ENCODE data around the gene SLC6A19. TPM values are rescaled to one million over a fixed set of nuclear protein-coding genes. Genes with fewer than 3 reads are reported as not detected.

SLC6A19 gene
- total RNA-seq, 6 experiments from 2014 or later = not detected

- H3K4me1 Mint-ChIP-seq (ENCODE audit: low read depth) = peaks cover 10% of the 10 kb centered on the region
- peaks cover 27% of the 10 kb centered on the region for H3K9me3 Mint-ChIP-seq
- peaks cover 8% of the 10 kb centered on the region for H3K27me3 Mint-ChIP-seq (ENCODE audit: insufficient read depth)
- no peak overlapping the region for H3K27ac Mint-ChIP-seq
- TF ChIP-seq CTCF (IDR thresholded peaks at IDR 0.05) = no peak
- H3K36me3 Mint-ChIP-seq (ENCODE audit: low read depth) = peaks cover 5% of the 10 kb centered on the region; the same call in 1 of the 2 replicates
- no peak overlapping the region for H3K4me3 Mint-ChIP-seq
- DNase-seq = no peak
Measured at GRCh38 chr5:1223278-1223670, 21.9 kb downstream of the SLC6A19 start.

- no peak overlapping the region for H3K4me3 Mint-ChIP-seq
- peaks cover 9% of the 10 kb centered on the region for H3K27me3 Mint-ChIP-seq (ENCODE audit: insufficient read depth)
- no peak for DNase-seq
- peaks cover 5% of the 10 kb centered on the region; the same call in 1 of the 2 replicates for H3K36me3 Mint-ChIP-seq (ENCODE audit: low read depth)
- peaks cover 10% of the 10 kb centered on the region for H3K4me1 Mint-ChIP-seq (ENCODE audit: low read depth)
- peaks cover 23% of the 10 kb centered on the region for H3K9me3 Mint-ChIP-seq
- H3K27ac Mint-ChIP-seq = no peak overlapping the region
- no peak for TF ChIP-seq CTCF (IDR thresholded peaks at IDR 0.05)
Measured at GRCh38 chr5:1224631-1225030, 23.2 kb downstream of the SLC6A19 start.

- H3K36me3 Mint-ChIP-seq (ENCODE audit: low read depth) = peaks cover 5% of the 10 kb centered on the region; the same call in 1 of the 2 replicates
- no peak within 1 kb of the TSS for H3K4me3 Mint-ChIP-seq
- DNase-seq = no peak
- H3K27ac Mint-ChIP-seq = no peak within 1 kb of the TSS
- H3K9me3 Mint-ChIP-seq = peaks cover 23% of the 10 kb centered on the region
- H3K4me1 Mint-ChIP-seq (ENCODE audit: low read depth) = peaks cover 10% of the 10 kb centered on the region
- H3K27me3 Mint-ChIP-seq (ENCODE audit: insufficient read depth) = peaks cover 9% of the 10 kb centered on the region
- no peak for TF ChIP-seq CTCF (IDR thresholded peaks at IDR 0.05)
Measured at GRCh38 chr5:1225081-1225480, 23.7 kb downstream of the SLC6A19 start, which contains the start of gene SLC6A18. Gene SLC6A18 (plus strand): TSS chr5:1225381. CDS start chr5:1225478, 97 bp downstream.

- H3K4me1 Mint-ChIP-seq (ENCODE audit: low read depth) = peaks cover 10% of the 10 kb centered on the region
- peaks cover 5% of the 10 kb centered on the region; the same call in 1 of the 2 replicates for H3K36me3 Mint-ChIP-seq (ENCODE audit: low read depth)
- H3K27ac Mint-ChIP-seq = no peak overlapping the region
- peaks cover 23% of the 10 kb centered on the region for H3K9me3 Mint-ChIP-seq
- TF ChIP-seq CTCF (IDR thresholded peaks at IDR 0.05) = no peak
- peaks cover 9% of the 10 kb centered on the region for H3K27me3 Mint-ChIP-seq (ENCODE audit: insufficient read depth)
- H3K4me3 Mint-ChIP-seq = no peak overlapping the region
- no peak for DNase-seq
Measured at GRCh38 chr5:1226231-1226630, 24.8 kb downstream of the SLC6A19 start.

DNA sequence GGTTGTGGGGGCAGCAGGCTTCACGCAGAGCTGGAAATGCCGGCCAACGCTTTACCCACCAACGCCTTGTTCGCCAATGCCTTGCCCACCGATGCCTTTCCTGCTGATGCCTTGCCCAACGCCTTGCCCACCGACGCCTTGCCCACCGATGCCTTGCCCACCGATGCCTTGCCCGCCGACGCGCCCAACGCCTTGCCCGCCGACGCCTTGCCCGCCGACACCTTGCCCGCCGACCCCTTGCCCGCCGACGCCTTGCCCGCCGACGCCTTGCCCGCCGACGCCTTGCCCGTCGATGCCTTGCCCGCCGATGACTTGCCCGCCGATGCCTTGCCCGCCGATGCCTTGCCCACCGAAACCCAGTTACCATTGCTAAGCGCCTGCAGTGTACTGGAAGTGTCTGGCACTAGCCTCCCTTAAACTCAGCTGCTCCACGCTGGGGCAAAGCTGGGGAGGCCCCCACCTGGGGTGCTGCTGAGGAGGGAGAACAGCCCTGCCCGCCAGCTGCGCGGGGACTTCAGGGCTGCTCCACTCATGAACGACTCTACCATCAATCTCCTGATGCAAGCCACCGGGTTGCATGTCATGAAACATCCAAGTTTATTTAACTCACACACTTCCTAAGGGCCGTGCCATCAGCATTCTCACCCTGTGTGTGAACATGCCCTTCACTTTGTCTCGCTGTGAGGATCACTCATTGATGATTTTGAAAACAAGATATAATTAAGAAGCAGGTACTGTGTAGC lies 25.6 kb downstream of the SLC6A19 start:
- TF ChIP-seq CTCF (IDR thresholded peaks at IDR 0.05) = no peak

More for the DNA sequence above, 25.6 kb downstream of the SLC6A19 start:
- peaks cover 5% of the 10 kb centered on the region; the same call in 1 of the 2 replicates for H3K36me3 Mint-ChIP-seq (ENCODE audit: low read depth)
- no peak overlapping the region for H3K4me3 Mint-ChIP-seq
- peaks cover 9% of the 10 kb centered on the region for H3K27me3 Mint-ChIP-seq (ENCODE audit: insufficient read depth)
- H3K9me3 Mint-ChIP-seq = peaks cover 23% of the 10 kb centered on the region
- DNase-seq = no peak
- H3K4me1 Mint-ChIP-seq (ENCODE audit: low read depth) = peaks cover 10% of the 10 kb centered on the region
- no peak overlapping the region for H3K27ac Mint-ChIP-seq
